DMS79 treated with DMSO at 0.1 percent for 48 hours (cell line): ENCODE data around the gene EP300.
"Not testable (repeated sequence)": the region's sequence is repeated elsewhere in the genome, so short reads cannot be mapped to it uniquely, and the experiment has no call there.

Experiments
- DNase-seq: peaks from one replicate; lab custom pipeline; 2025; lab: John Stamatoyannopoulos, UW

The EP300 gene

GRCh38 chr22:41092023-41092817 lies at the start of gene EP300:
Gene EP300, plus strand, starts transcription at chr22:41092592. Its CDS starts 413 bp downstream, at chr22:41093005.
- peak; percentile 14 for DNase-seq

GRCh38 chr22:41043722-41044121 lies 48.7 kb upstream of the EP300 start:
- DNase-seq: no peak

- DNase-seq: not testable (repeated sequence)
Measured at GRCh38 chr22:41045575-41045974, 46.8 kb upstream of the EP300 start.

- DNase-seq: no peak
Measured at GRCh38 chr22:41047801-41048211, 44.6 kb upstream of the EP300 start.

- DNase-seq: not testable (repeated sequence)
Measured at GRCh38 chr22:41048345-41048744, 44.0 kb upstream of the EP300 start.

GRCh38 chr22:41048791-41049717 lies 43.3 kb upstream of the EP300 start:
- no peak for DNase-seq

GRCh38 chr22:41049795-41050194 lies 42.6 kb upstream of the EP300 start:
- not testable (repeated sequence) for DNase-seq

- no peak for DNase-seq
Measured at GRCh38 chr22:41050883-41051282, 41.5 kb upstream of the EP300 start.

- no peak for DNase-seq
Measured at GRCh38 chr22:41052661-41053490, 39.5 kb upstream of the EP300 start.

GRCh38 chr22:41057076-41057475 lies 35.3 kb upstream of the EP300 start:
- DNase-seq: no peak

GRCh38 chr22:41062146-41062545 lies 30.2 kb upstream of the EP300 start:
- no peak for DNase-seq

- DNase-seq: not testable (repeated sequence)
Measured at GRCh38 chr22:41064326-41064725, 28.1 kb upstream of the EP300 start.

GRCh38 chr22:41066341-41066740 lies 26.1 kb upstream of the EP300 start:
- not testable (repeated sequence) for DNase-seq

GRCh38 chr22:41067968-41068367 lies 24.4 kb upstream of the EP300 start:
- DNase-seq: not testable (repeated sequence)

- peak; percentile 23 for DNase-seq
Measured at GRCh38 chr22:41070665-41071331, 21.6 kb upstream of the EP300 start.

GRCh38 chr22:41074061-41074460 lies 18.3 kb upstream of the EP300 start:
- DNase-seq: no peak

- DNase-seq: no peak
Measured at GRCh38 chr22:41074466-41074865, 17.9 kb upstream of the EP300 start.

- no peak for DNase-seq
Measured at GRCh38 chr22:41074941-41075710, 17.3 kb upstream of the EP300 start.

- DNase-seq: no peak
Measured at GRCh38 chr22:41075946-41076345, 16.4 kb upstream of the EP300 start.

- no peak for DNase-seq
Measured at GRCh38 chr22:41076857-41077256, 15.5 kb upstream of the EP300 start.

- DNase-seq: no peak
Measured at GRCh38 chr22:41078931-41079330, 13.5 kb upstream of the EP300 start.
